Measurements from ENCODE around the gene DCAKD.

DCAKD gene

DNA sequence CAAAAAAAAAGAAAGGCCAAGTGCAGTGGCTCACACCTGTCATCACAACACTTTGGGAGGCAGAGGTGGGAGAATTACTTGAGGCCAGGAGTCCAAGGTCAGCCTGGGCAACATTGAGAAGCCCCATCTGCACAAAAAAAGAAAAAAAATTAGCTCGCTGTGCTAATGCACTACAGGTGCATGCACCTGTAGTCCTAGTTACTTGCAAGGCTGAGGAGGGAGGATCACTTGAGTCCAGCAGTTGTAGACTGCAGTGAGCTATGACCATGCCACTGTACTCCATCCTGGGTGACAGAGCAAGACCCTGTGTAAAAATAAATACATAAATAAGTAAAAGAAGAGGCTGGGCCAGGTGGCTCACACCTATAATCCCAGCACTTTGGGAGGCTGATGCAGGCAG, 39.7 kb downstream of the DCAKD start:
- no peak for DNase-seq
- in situ Hi-C loops (cut with MboI; ENCODE audit: low pct_unique_long_range_greater_than_20kb, low sequenced_read_pairs) = loop anchor here (25.0 kb wide), 1 partner anchor 99 kb away; the partner anchor contains the start of gene GFAP

- in situ Hi-C loops (cut with MboI; ENCODE audit: low pct_unique_long_range_greater_than_20kb, low sequenced_read_pairs) = loop anchor here (25.0 kb wide), 1 partner anchor 98 kb away; the partner anchor contains the start of gene GFAP
- DNase-seq = no peak
Measured at GRCh38 chr17:45009676-45010467, 41.6 kb downstream of the DCAKD start.

GRCh38 chr17:45008216-45008615, 43.2 kb downstream of the DCAKD start:
- in situ Hi-C loops (cut with MboI; ENCODE audit: low pct_unique_long_range_greater_than_20kb, low sequenced_read_pairs) = loop anchor here (25.0 kb wide), 1 partner anchor 96 kb away; the partner anchor contains the start of gene GFAP
- DNase-seq = no peak

- DNase-seq = no peak
- in situ Hi-C loops (cut with MboI; ENCODE audit: low pct_unique_long_range_greater_than_20kb, low sequenced_read_pairs) = loop anchor here (25.0 kb wide), 1 partner anchor 95 kb away; the partner anchor contains the start of gene GFAP
Measured at GRCh38 chr17:45006927-45007461, 44.4 kb downstream of the DCAKD start.

- in situ Hi-C loops (cut with MboI; ENCODE audit: low pct_unique_long_range_greater_than_20kb, low sequenced_read_pairs) = loop anchor here (25.0 kb wide), 1 partner anchor 93 kb away; the partner anchor contains the start of gene GFAP
- no peak for DNase-seq
Measured at GRCh38 chr17:45005700-45006099, 45.7 kb downstream of the DCAKD start.

GRCh38 chr17:45004388-45004787, 47.0 kb downstream of the DCAKD start:
- in situ Hi-C loops (cut with MboI; ENCODE audit: low pct_unique_long_range_greater_than_20kb, low sequenced_read_pairs) = loop anchor here (25.0 kb wide), 1 partner anchor 92 kb away; the partner anchor contains the start of gene GFAP

DNA sequence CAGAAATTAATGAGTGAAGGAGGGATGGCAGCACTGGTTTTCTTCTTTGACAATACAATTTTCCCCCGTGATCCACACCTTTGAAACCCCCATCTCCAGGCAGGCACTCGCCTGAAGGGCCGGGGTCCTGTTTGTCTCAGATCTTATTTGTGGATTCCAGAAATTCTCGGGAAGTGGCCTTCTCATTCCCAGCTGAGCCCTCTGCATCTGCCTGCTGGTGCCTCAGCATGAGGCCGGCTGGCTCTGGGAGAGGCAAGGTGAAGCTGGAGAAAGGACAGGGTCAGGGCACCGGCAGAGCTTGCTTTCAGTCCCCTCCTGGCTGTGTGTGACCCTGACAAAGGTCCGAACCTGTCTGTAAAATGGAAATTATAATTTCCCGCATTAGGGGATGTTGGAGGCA, 47.6 kb downstream of the DCAKD start:
- in situ Hi-C loops (cut with MboI; ENCODE audit: low pct_unique_long_range_greater_than_20kb, low sequenced_read_pairs) = loop anchor here (25.0 kb wide), 1 partner anchor 92 kb away; the partner anchor contains the start of gene GFAP
- DNase-seq = no peak

More at GRCh38 chr17:45004388-45004787, 47.0 kb downstream of the DCAKD start:
- no peak for DNase-seq

- DNase-seq = no peak
- in situ Hi-C loops (cut with MboI; ENCODE audit: low pct_unique_long_range_greater_than_20kb, low sequenced_read_pairs) = loop anchor here (25.0 kb wide), 1 partner anchor 89 kb away; the partner anchor contains the start of gene GFAP
Measured at GRCh38 chr17:45001310-45001709, 50.1 kb downstream of the DCAKD start.

GRCh38 chr17:44999433-44999832, 52.0 kb downstream of the DCAKD start:
- in situ Hi-C loops (cut with MboI; ENCODE audit: low pct_unique_long_range_greater_than_20kb, low sequenced_read_pairs) = no loop called here
- no peak for DNase-seq

DNA sequence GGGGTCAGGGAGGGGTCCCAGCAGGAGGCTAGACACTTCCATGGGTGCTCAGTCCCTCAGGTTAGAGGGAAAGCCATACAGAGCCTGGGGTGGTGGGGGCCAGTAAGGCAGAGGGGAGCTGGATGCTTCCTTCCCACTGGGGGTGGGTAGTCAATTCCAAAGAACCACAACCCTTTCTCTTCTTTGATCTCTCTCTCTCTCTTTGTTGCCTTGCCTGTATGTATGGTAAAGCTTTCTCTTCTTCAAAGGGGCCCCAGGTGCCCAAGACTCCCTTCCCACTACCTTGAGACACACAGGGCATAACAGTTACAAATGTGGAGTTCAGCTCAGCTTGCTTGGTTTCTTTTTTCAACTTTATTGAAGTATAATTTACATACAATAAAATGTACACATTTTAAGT, 52.8 kb downstream of the DCAKD start:
- DNase-seq = no peak
- in situ Hi-C loops (cut with MboI; ENCODE audit: low pct_unique_long_range_greater_than_20kb, low sequenced_read_pairs) = no loop called here

DNA sequence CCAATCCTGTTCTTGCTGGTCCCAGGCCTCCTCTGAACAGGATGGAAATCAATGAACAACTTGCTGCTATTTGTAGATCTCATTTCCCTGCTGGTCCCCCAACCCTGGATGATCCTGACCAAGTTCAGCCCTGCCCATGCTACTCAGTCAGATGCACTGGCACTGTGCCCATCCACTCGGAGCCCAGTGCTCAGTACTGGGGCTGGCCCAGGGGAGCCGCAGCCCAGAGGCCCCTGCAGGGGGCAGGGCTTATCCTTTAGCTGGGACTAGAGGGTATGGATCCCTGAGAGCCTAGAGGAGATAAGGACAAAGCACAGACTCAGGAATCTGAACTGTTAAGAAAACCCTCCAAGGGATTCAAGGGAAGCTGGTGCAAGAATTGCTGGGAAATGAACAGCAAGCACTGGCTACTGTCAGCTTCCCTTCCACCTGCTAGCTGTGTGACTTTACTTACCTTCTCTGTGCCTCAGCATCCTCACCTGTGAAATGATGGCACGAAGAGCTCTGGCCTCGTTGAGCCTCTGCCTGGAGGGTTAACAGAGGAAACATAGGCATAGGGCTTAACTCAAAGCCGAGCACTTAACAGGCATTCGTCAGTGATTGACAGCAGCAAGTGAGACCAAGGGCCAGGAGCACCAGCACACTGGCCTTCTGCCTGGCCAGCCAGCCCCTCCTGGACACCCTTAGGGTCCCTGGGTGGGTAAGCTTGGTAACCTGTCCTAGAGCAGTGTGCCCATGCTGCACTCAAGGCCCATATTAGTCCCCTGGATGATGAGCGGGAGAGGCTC, 53.5 kb downstream of the DCAKD start:
- no peak for DNase-seq
- in situ Hi-C loops (cut with MboI; ENCODE audit: low pct_unique_long_range_greater_than_20kb, low sequenced_read_pairs) = no loop called here

GRCh38 chr17:44996304-44996703, 55.1 kb downstream of the DCAKD start:
- DNase-seq = no peak
- in situ Hi-C loops (cut with MboI; ENCODE audit: low pct_unique_long_range_greater_than_20kb, low sequenced_read_pairs) = no loop called here

DNA sequence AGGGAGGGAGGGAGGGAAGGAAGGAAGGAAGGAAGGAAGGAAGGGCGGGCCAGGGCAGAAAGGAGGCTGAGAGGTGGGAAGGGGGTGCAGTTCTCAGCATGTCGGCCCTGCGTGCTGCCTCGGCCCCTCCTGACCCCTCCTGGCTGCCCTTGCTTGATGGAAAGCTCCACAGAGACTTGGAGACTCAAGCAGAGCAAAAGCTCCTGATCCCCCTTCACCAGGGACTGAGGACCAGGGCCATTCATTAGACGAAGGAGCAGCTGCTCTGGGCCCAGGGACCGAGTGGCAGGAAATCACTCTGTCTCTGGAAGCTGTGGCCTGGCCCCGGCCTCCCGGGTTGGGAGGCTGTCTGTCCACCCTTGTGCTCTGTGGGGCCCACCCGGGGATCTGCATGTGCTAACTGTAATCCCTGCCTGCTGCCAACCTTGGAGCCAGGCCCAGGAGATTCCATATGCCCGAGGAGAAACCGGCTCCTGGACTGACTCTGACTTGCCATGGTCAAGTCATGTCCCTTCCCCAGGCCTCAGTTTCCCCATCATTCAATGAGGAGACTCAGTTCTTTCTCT, 55.9 kb downstream of the DCAKD start:
- in situ Hi-C loops (cut with MboI; ENCODE audit: low pct_unique_long_range_greater_than_20kb, low sequenced_read_pairs) = no loop called here
- no peak for DNase-seq

DNA sequence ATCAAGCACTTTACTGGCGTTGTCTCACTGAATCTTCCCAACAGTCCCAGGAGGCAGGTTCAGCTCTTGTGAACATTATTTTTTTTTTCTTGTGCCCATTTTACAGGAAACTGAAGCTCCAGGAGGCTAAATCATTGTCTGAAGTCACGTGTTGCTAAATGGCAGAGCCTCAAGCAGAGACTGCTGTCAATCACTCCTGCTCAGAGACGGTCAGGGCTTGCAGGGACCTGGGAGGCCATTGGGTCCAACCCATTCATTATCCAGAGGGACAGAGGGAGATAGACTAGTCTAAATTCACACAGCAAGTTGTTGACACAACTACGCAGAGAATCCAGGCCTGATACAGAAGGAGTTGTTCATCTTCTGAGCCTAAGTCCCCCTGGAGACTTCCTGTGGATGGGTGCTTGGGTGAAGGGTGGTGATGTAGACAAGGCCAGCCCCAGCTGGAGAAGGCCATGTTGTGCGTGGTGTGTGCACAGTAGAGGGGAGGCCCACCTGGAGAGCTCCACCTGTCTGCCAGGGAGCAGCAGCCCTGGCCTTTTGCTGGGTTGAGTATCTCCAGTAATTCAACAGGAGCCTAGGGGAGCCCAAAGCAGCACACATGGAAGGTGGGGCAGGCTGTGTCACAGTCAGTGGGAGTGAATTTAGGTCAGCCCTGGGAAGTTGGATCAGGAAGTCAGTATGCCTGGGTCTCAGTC, 59.0 kb downstream of the DCAKD start:
- in situ Hi-C loops (cut with MboI; ENCODE audit: low pct_unique_long_range_greater_than_20kb, low sequenced_read_pairs) = no loop called here
- DNase-seq = no peak

DNA sequence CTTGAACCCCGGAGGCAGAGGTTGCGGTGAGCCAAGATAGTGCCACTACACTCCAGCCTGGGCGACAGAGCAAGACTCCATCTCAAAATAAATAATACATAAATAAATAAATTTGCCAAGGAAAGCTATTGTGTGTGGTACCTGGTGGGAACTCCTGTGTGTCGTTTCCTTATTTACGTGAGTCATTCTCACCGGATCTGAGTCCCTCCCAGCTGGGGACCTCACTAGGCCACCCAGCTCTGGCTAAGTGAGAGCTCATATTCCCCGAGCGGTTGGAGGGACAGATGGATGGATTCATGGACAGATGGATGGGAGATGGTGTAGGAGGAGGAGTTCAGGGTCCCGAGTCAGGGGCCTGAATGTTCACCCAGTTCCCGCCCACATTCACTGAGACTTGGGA, 60.4 kb downstream of the DCAKD start:
- in situ Hi-C loops (cut with MboI; ENCODE audit: low pct_unique_long_range_greater_than_20kb, low sequenced_read_pairs) = no loop called here
- no peak for DNase-seq

DNA sequence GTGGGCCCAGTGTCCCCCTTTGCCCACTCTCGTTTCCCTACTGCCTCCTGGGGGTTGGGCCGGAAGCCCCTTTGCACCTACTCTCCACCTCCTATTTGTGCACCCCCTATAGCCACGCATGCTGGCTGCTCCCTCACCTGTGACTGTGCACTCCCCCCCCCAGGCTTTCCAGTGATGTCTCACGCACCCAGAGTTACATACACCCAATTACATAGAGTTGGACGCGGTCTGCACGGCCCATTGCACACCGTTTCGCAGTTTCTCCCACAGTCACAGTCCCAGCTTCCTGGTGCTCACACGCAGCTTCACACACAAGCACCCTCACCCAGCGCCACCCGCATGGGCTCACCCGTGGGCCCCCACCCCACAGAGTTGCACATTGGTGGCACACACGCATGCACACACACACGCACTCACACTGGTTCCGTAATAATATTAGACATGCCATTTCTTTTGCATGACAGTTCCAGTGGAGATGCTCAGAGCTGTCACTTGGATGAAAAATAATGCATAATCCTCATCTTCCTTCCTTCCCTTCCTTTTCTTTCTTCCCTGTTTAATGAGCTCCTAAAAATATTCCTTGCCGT, 61.8 kb downstream of the DCAKD start:
- DNase-seq = no peak
- in situ Hi-C loops (cut with MboI; ENCODE audit: low pct_unique_long_range_greater_than_20kb, low sequenced_read_pairs) = no loop called here

- in situ Hi-C loops (cut with MboI; ENCODE audit: low pct_unique_long_range_greater_than_20kb, low sequenced_read_pairs) = no loop called here
- DNase-seq = no peak
Measured at GRCh38 chr17:44988044-44988942, 63.1 kb downstream of the DCAKD start.

Data from KBM-7 (cell line).